Measurements from ENCODE around the gene VPS45. TPM values are rescaled to one million over a fixed set of nuclear protein-coding genes. Genes with fewer than 3 reads are reported as not detected.

Gene VPS45
- total RNA-seq, 4 donors from 2014 or later, result 32.6 to 41.2 (median 37.1) TPM

- Histone ChIP-seq H3K9me3 (no peaks in the 10 kb centered on the region), H3K4me1 (peaks cover 0 to 32% (median 12%) of the 10 kb centered on the region in 4 donors), H3K27ac (no peak overlapping the region), H3K27me3 (no peaks in the 10 kb centered on the region), H3K36me3 (peaks cover 0 to 36% (median 0%) of the 10 kb centered on the region in 3 donors), H3K4me3 (no peak overlapping the region)
- TF ChIP-seq CTCF (IDR thresholded peaks at IDR 0.05), result no peak
- TF ChIP-seq EP300 (IDR thresholded peaks at IDR 0.05), result no peak
- no peak for TF ChIP-seq POLR2A (IDR thresholded peaks at IDR 0.05)
- WGBS, 2 donors, result 90 to 91% methylated on average over 5 of the region's 5 CpGs
- no peak for DNase-seq (ENCODE audit: low spot score in 2 of 2)
Measured at GRCh38 chr1:150069923-150070322, 2.3 kb downstream of the VPS45 start.

DNA sequence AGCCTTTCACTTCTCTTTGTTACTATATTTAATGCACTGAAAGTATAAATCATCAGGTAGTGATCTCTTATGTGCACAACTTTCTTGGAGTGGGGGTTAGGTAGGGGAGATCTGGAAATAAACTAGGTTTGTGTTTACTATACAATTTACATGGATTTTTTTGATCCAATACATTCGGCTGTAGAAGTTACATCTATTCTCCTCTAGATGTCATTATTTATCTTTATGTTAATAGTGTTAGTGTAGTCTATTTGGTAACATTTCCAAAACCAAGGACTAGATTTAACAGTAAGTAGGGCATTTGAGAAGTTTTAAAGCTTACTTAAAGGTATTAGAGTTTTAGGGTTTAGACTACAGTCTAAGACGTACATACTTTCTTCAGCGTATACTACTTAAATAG, 5.4 kb downstream of the VPS45 start:
- Histone ChIP-seq H3K36me3 (peaks cover 0 to 50% (median 0%) of the 10 kb centered on the region in 3 donors), H3K27ac (no peak overlapping the region), H3K9me3 (no peaks in the 10 kb centered on the region), H3K4me1 (peaks cover 0 to 13% (median 5%) of the 10 kb centered on the region in 4 donors), H3K4me3 (no peak overlapping the region), H3K27me3 (no peaks in the 10 kb centered on the region)
- WGBS, 2 donors, result 55 to 60% methylated on average over 3 of the region's 3 CpGs
- no peak for TF ChIP-seq EP300 (IDR thresholded peaks at IDR 0.05)
- TF ChIP-seq POLR2A (IDR thresholded peaks at IDR 0.05), result no peak
- peak; percentile 28 to 67 (median 48) for TF ChIP-seq CTCF (IDR thresholded peaks at IDR 0.05)
- no peak for DNase-seq (ENCODE audit: low spot score in 2 of 2)

DNA sequence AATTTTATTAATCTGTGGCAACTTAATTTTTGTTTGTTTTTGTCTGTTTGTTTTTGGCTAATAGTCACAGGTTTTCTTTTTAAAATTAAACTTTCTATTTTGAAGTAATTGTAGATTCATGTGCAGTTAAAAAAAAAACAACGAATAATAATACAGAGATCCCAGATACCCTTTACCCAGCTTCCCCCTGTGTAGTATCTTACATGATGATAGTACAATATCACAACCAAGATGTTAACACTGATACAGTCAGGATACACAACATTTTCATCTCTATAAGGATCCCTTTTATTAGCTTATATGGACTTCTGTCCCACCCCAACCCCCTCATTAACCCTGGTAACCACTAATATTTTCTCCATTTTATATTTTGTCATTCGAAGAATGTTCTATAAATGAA, 5.9 kb downstream of the VPS45 start:
- TF ChIP-seq EP300 (IDR thresholded peaks at IDR 0.05), result no peak
- TF ChIP-seq CTCF (IDR thresholded peaks at IDR 0.05), result no peak
- no peak for TF ChIP-seq POLR2A (IDR thresholded peaks at IDR 0.05)
- Histone ChIP-seq H3K9me3 (no peaks in the 10 kb centered on the region), H3K4me3 (no peak overlapping the region), H3K27ac (no peak overlapping the region), H3K27me3 (no peaks in the 10 kb centered on the region), H3K36me3 (peaks cover 0 to 55% (median 4%) of the 10 kb centered on the region in 3 donors), H3K4me1 (peaks cover 0 to 7% (median 4%) of the 10 kb centered on the region in 4 donors)
- WGBS, 2 donors, result 80 to 93% methylated on average over 2 of the region's 2 CpGs
- no peak for DNase-seq (ENCODE audit: low spot score in 2 of 2)

DNA sequence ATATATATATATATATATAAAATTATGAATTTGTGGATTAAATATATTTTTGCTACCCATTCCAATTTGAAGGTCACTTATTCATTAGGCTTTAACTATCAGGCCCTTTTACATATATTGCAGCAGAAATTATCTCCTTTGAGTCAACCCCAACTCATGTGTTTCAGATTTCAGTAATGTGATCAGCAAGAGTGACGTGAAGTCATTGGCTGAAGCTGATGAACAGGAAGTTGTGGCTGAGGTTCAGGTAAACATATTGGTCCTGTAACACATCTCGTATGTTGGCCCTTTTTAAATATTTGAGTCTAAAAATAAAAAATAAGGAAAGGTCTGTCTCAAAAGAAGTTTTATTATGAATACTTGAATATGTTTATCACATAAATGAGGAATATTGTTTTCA, 8.5 kb downstream of the VPS45 start:
- H3K4me3 ChIP-seq, result no peak overlapping the region
- no peak for TF ChIP-seq CTCF (IDR thresholded peaks at IDR 0.05)
- DNase-seq (ENCODE audit: low spot score in 2 of 2), result no peak
- 83 to 96% methylated on average over 2 of the region's 2 CpGs for WGBS, 2 donors
- H3K36me3 ChIP-seq, result peaks cover 0 to 70% (median 5%) of the 10 kb centered on the region in 3 donors
- H3K9me3 ChIP-seq, result no peaks in the 10 kb centered on the region
- no peaks in the 10 kb centered on the region for H3K27me3 ChIP-seq
- no peaks in the 10 kb centered on the region for H3K4me1 ChIP-seq
- H3K27ac ChIP-seq, result no peak overlapping the region

- WGBS, 2 donors, result 93 to 95% methylated on average over 6 of the region's 6 CpGs
- no peak overlapping the region for H3K4me3 ChIP-seq
Measured at GRCh38 chr1:150076985-150077384, 9.4 kb downstream of the VPS45 start.

More at GRCh38 chr1:150076985-150077384, 9.4 kb downstream of the VPS45 start:
- no peaks in the 10 kb centered on the region for H3K27me3 ChIP-seq
- no peaks in the 10 kb centered on the region for H3K9me3 ChIP-seq
- H3K27ac ChIP-seq, result no peak overlapping the region
- TF ChIP-seq POLR2A (IDR thresholded peaks at IDR 0.05) (no peak), CTCF (IDR thresholded peaks at IDR 0.05) (no peak), EP300 (IDR thresholded peaks at IDR 0.05) (no peak)
- H3K4me1 ChIP-seq, result no peaks in the 10 kb centered on the region
- peaks cover 0 to 74% (median 5%) of the 10 kb centered on the region in 3 donors for H3K36me3 ChIP-seq
- DNase-seq (ENCODE audit: low spot score in 2 of 2), result no peak

Data from tibial nerve (tissue), 4 donors.